Activated CD8-positive, alpha-beta memory T cell treated with anti-CD3 and anti-CD28 coated beads for 4 hours (primary cell): ENCODE measurements around the gene KCNK10.

Experiments
- DNase-seq, 2 donors: peaks; one replicate each; pipeline ENCODE4 v3.0.0-alpha.2; 2020; ENCODE audit warnings: low read depth in 2 of 2

The KCNK10 gene

DNA sequence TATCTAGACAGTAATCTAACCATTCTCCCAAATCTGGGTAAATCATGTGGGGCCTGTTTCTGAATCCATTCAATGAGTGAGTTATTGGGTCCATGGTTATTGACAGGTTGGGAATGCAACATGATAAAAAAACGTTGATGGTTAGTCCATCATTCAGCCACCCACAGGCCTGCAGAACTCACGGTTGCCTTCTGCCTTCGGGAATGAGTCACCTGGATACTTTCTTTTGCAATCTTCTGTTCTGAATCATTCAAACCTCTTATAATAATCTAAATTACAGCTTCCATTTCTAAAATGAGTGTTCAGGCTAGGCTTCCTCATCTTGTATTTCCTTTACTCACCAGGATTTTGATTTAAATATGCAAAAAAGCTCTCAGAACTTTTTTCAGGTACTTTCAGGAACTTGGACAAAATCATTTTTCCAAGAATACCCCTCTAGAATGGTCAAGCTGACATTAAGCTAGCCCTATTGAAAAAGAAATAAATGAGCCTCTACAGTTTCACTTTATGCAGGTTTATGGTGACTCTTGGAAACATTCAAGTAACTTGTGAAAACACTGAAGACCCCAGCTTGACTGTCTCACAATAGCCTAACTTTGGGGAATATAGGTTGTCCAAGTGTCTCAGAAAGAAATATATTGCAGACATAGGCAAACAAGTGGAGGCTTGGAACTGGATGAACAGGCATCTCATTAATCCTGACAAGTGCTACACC lies 94.4 kb downstream of the KCNK10 start:
- no peak for DNase-seq

DNA sequence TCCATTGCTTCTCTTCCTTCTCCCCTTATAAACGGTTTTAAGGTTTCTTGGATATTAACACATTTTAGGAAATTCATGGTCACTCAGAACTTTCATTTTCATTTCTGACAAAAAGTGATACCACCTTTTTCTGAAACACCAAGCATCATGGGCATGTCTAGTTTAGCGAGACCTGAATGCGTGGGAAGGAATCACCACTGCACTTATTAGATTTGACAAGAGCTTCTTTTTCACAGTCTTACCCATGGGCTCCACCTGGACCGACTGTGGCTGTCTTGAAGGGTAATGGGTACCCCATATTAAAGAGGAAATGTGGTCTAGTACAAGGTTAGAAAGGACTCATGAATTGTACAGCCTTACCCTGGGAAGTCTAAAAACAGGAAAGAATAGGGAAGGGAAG lies 95.4 kb downstream of the KCNK10 start:
- no peak for DNase-seq

- DNase-seq, result no peak
Measured at GRCh38 chr14:88225721-88226120, 97.3 kb downstream of the KCNK10 start.

GRCh38 chr14:88218119-88218915 lies 104.8 kb downstream of the KCNK10 start:
- no peak for DNase-seq

DNA sequence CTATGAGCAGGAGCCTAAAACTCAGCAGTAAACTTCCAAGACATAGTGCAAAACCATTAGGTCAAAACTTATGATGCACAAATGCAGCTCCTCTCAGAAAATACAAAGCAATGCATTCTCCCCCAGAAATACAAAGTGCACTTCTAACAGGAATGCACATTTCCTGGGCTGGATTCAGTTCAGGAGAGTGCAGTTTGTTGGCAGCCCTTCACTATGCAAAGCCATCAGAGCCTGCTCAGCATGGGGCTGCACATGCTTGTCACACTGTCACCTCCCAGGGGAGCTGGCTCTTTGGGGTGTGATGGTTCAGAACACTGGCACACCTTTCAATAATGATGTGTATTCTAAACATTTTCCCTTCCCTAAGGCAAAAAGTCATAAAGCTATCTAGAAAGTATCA lies 110.4 kb downstream of the KCNK10 start:
- DNase-seq, result no peak

GRCh38 chr14:88210426-88210825 lies 112.6 kb downstream of the KCNK10 start:
- DNase-seq, result no peak

DNA sequence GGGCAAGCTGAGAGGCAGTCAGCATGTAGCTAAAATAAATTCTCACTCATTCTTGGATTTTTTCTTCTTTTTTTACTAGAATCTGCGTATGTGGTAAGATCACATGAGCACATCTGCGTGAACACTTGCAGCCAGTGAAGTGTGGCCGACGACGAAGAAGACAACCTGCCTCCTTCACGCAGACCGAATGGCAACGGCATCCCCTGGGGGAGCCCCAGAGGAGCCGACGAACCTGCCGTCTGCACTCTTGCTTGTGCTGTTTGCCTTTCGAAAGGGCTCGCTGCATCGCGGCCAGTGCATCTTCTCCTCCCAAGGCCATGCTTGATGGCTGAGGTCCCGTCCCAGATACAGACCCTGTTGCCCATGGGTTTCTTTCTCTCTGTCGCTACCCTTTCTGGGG lies 113.8 kb downstream of the KCNK10 start:
- no peak for DNase-seq

- no peak for DNase-seq
Measured at GRCh38 chr14:88208858-88209257, 114.2 kb downstream of the KCNK10 start.

GRCh38 chr14:88204221-88204620 lies 118.8 kb downstream of the KCNK10 start:
- DNase-seq, result no peak

DNA sequence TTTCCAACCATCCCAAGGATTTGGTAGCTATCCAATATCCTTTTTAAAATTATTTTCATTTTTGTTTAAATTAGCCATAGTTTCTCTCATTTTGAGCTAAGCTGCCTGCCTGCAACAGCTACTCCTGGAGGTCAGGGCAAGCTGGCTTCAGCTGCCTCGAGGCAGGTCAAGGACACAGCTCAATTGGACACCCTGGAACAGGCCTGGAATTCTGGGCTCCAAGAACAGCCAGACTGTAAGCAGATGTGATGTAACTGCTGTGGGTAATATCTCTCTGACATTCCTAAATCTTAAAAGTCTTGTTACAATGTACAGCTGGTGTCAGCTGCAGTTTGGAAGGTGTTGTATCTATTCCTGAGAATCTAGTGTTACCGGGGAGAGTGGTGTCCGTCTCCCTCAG lies 119.8 kb downstream of the KCNK10 start:
- DNase-seq, result no peak

DNA sequence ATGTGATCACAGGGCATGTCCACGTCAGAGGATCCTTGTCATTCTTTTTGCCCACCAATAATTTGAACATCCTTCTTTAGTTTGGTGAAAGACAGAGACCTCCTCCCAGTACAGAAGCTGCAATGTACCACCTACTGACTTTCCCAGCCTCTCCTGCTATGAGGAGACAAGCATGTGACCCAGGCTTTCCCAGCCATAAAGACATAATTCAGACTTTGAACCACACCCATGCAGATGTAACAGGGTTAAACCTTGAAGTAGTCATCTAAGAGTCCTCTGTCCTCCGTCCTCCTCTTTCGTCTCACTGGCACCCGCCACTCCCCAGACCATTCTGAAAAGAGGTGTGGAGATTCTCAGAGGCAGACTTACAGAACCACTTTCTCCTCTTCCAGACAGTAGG lies 120.8 kb downstream of the KCNK10 start:
- DNase-seq, result no peak

GRCh38 chr14:88201851-88202250 lies 121.2 kb downstream of the KCNK10 start:
- DNase-seq, result no peak

- DNase-seq, result no peak
Measured at GRCh38 chr14:88199882-88200281, 123.2 kb downstream of the KCNK10 start.

- no peak for DNase-seq
Measured at GRCh38 chr14:88198446-88198845, 124.6 kb downstream of the KCNK10 start.

DNA sequence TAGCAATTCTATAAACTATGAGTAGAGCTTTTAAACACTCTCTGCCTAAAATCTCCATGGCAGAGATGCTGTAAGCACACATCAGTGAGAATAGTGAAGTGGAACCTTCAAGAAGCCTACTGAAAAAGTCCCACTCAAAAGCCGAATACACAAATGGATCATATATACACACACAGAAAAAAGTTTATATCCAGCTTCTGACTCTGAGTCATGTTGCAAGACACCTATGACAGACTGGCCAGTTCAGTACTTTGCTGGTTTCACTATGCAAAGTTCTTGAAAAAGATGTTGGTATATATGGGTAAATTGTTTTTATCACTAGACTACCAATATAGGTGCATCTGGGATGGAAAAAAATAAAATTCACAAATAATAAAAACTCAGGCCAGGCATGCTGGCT lies 126.1 kb downstream of the KCNK10 start:
- no peak for DNase-seq

GRCh38 chr14:88196116-88196890 lies 126.8 kb downstream of the KCNK10 start:
- DNase-seq, result no peak

DNA sequence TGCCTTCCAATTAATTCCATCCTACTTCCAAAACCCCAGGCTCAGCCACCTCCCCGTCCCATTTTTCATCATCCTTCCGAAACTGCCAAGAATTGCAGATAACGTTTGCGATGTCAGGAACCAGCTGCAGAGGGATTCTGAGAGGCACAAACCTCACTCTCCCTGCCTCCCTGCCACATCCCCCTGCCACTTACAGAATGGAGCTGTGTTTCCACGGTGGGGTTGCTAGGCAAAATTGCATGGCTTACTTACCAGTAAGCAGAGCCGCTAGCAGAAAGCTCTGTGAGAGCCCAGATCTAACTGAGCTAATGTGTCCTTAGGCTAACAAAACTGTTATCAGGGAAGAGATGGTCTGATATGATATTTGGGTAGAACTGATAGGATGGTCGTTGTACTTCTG lies 127.4 kb downstream of the KCNK10 start:
- no peak for DNase-seq

DNA sequence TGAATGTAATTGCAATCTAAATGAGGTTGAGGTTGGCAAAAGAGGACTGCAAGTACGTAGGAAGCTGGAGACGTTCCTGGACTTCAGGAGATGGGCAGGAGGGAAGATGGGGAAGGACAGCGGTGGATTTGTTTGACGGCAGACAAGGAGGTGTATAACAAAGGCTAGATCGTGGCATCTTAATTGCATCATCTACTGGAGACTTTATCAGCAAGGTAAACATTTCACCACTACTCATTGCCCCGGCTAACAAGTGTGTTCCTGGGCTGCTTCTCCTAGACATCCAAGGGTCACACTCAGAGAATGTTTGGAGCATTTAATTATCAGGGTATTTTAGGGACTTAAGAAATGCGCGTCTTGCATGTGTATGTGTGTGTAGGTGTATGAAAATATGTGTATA lies 128.5 kb downstream of the KCNK10 start:
- DNase-seq, result no peak

DNA sequence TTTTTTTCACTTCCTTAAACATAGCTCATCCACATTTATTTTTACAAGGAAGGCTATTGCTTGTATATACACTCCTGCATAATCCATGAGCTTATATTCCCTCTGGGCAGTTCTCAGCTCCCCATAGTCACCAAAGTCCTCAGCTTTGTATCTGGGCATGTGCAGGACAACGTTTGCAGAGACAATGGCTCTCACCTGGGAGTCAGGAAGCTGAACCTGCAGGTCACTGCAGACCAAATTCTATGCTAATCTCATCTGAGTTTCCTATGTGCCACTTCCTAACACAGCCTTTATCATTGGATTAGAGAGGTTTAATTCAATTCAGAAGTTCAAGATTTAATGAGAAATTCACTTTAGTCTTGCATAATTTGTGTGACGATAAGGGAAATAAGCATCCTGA lies 131.5 kb downstream of the KCNK10 start:
- DNase-seq, result no peak

DNA sequence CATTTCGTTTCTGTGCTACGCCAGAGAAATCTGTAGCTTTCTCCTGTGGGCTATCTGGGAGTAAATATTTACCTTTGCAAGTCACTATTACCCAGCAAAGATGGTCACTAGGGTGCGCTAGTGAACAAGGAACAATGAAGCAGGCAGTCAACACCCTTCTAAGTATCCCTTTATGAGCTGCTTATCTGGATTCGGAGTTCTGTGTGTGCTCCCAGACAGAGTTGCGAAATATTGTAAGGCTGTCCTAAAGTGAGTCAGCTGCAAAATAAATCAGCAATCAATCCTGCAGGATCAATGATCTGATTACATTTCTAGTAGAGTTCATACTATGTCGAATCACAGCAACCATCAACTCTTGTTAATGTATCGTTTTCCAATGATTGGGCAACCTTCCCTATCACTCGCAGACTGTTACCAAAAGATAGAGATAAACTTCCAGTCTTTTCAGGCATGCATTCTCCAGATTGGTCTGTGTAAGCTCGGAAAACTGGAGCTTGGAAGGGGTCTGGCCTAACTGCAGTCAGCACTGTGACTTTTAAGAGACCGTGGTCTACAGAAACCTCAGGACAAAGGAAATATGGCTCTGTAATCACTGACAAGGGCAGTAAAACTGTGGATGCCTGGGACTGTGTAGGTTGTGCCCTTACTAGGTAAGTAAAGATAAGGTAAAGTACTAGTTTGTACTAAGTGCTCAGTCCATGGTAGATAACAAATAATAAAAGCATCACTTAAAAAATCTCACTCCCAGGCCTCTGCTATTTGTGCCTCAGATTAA lies 133.5 kb downstream of the KCNK10 start:
- no peak for DNase-seq

DNA sequence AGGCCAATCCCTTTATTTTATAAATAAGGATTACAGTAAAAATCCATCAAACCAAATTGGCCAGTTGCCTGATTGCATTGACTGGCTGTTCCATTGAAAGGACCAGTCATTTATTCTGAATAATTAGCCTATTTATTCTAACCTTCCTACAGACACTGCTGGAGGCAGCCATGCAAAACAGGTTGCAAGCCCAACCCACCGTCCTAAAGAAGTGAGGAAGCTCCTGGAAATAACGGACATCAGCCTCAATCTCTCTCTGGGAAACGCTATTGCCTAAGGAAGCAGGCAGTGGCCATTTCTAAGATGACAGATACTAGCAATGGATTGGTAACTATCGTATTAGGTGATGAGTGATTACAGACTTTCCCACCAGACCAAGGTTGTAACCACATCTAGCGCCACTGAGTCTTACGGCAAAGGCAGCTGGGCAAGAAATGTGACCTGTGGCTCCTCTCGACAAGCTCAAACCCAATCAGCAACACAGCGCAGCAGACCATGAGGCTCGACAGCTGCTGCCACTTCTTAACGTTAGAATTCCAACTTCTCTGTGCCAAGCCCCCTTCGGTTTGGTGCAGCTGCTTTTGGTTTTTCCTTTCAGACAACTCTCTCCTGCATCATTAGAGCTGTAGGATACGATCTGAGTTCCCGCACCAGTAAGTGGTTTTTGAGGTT lies 134.2 kb downstream of the KCNK10 start:
- DNase-seq, result no peak
